GM21786 (cell line): ENCODE results near the gene NMB.
"Not testable (repeated sequence)": the region's sequence is repeated elsewhere in the genome, so short reads cannot be mapped to it uniquely, and the experiment has no call there.

Experiments
- ATAC-seq: cut with Tn5 transposase; IDR thresholded peaks from one replicate; pipeline ENCODE4 v1.9.1; 2021; ENCODE audit not compliant: unreplicated experiment

Gene NMB

DNA sequence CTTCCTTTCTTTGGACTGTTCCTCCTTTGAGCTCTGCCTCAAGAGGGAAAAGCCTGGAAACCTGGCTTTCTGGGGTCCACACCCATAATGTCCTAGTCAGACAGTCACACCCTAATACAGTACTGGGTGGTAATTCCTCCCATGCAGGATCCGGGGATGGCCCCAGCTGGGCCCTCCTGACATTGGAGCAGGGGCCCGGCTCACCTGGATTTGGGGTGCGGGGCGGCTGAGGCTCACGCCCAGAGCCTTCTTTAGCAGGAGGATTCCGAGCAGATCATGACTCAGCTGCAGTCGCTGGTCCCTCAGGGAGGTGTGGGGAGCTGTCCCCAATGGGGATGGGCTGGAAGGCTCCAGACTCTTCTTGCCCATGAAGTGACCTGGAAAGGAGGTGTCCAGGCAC lies 1.0 kb downstream of the NMB start:
- ATAC-seq = no peak

DNA sequence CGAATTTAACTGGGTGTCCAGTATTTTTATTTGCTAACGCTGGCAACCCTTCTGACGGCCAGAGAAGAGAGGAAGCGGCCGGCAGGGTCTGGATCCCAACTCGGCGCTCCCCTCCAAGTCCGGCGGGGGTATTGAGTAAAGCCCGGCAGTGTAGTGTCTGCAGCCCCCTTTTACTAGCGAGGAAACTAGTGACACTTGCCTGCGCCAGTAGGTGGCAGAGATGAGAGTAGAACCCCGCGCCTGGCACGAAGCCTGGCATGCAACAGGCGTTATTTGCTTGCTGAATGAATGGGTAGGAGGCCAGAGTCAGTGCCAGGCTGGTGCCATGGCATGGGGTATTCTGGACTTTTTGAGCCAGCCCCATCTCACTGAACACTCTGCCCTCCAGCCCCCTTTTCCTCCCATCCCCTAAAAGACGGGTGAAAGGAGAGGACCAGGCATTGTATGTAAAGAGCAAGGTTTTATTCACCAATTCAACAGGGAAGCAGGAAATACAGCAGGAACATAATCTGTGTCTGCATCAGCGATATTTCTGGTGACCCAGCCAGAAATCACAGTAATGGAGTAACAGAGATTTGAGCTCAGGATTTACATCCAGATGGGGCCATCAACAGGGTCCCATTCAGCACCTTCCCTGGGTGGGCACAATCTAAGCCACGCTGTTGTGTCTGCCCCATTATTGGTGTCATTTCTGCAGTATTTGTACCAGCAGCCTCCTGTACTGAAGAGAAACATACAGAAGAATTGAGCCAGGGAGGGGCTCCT lies 3.1 kb downstream of the NMB start:
- peak; percentile 36 for ATAC-seq

DNA sequence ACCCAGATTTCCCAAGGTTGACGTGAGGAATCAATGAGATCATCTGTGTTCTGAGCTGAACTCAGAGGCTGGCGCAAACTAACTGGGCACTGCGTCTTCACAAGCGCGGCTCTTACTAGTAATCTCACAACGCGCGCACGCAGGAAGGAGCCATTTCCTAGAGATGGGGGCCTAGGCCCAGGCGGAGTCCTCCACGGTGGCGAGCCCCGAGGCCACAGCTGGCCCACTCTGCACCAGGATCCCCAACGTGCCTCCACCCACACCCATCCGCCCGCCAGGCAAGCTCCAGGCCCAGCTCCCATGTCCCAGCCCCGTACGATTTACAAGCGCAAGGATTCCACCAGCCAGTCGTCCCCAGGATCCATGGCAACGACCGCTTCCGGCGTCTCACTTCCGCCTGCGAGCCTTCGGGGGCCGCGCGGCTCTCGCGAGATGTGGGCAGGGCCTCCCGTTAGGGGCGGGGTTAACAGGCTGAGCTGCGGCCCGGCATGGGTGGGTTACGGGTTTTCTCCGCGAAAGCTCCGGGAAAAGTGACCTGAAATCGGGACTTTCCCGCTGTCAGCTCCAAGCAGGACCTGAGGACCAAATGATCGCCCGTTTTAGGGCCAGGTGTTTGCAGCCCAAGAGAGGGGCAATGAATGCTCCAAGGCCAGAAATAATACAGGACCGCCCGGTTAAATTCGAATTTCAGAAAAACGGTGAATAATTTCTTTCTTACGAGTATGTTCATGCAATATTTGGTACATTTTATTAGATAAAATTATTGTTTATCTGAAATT lies 3.9 kb downstream of the NMB start, which contains the start of gene WDR73:
WDR73 (minus strand) TSS at position 374 of the 779 bp plus-strand sequence; CDS start at position 365, 9 bp downstream.
- peak; percentile 71 for ATAC-seq

DNA sequence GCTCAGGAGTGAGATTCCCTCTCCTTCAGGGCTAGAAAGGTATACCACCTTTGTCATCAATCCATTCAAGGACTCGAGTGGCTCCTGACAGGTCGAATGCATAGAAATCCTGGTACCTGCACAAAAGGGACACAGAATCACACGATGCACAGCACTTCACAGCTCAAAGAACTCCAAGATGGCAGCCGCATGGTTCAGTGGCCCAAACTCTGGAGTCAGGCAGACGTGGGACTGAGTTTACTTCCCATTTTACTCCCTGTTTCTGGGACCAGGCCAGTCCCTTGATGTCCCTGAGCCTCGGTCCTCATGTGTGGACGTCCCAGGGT lies 4.5 kb downstream of the NMB start:
- no peak for ATAC-seq

DNA sequence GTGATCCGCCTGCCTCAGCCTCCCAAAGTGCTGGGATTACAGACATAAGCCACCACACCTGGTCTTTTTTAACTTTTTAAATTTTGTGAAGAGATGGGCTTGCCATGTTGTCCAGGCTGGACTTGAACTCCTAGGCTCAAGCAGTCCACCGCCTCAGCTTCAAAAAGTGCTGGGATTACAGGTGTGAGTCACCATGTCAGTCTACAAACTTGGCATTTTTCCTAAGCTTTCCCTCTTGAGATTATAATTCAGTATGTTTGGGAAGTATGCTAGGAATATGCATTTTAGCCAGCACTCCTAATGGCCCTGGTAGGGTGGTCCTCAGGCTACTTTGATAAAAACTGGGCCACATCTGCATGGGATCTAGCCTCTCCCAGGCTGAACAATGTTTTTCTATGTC lies 8.3 kb downstream of the NMB start:
- ATAC-seq = no peak

DNA sequence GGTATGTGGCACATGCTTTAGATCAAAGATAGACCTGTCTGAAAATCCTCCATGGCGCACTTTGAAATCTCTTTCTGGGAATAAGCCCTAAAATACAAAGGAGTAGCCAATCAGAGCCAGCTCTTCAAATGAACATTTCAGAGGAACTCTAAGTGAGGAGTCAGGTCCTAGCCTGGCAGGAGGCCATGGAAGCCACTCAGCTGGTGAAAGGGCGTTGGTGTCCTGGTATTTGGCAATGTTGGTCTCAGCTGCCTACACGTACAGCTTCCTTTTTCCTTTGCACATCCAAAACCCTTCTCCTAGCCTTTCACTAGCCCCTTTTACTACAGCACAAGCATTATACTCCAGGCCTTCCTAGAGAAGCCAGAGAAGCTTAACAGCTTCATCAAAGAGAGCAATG lies 9.5 kb downstream of the NMB start:
- no peak for ATAC-seq

DNA sequence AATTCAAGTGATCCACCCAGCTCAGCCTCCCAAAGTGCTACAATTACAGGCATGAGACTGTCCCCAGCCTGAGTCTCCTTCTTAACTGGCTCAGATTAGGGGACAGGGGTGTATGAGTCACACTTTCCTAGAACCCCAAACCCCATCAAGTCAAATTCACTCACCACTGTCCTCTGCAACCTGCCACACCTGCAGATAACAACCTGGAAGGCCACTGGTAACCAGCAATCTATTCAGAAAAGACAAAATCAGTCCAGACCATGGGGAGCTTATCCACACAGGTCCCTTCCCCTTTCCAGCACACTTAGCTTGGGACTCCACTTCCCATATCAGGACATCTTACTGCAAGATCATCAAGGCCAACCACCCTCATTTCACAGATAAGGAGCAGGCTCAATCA lies 10.3 kb downstream of the NMB start:
- ATAC-seq = no peak

DNA sequence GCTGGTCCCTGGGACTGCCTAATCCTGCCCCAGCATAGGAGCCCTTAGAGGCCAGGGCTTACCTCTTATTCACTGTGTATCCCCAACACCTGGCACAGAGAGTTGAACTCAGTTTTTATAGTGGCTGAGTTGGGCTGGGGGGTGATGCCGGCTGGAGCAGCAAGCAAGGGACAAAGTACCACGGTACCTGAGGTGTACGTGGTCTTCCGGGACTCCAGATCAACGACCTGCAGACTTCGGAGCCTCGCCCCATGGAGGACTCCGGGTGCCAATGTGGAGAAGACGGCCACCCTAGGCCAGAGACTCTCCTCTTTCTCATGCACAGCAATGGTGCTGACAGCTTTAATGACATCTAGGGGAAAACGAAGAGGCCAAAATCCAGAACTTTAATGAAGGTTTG lies 12.0 kb downstream of the NMB start:
- no peak for ATAC-seq

DNA sequence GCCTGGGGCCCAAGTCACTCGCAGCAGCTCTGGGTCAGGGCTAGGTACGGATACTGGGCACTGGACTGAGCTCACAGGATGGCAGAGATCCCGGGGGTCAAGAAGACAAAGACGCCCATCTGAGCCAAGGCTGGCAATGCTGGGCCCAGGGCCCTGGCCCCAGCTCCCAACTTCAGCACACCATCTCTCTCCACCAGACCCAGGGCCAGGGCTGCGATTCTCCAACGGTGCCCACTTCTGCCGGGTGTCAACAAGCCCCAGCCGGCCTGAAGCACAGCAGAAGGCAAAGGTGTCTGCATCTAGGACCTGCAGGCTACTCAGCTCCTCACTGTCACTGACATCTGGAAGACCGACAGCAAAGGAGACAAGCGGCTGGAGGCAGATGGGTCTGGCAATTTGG lies 12.5 kb downstream of the NMB start:
- no peak for ATAC-seq

DNA sequence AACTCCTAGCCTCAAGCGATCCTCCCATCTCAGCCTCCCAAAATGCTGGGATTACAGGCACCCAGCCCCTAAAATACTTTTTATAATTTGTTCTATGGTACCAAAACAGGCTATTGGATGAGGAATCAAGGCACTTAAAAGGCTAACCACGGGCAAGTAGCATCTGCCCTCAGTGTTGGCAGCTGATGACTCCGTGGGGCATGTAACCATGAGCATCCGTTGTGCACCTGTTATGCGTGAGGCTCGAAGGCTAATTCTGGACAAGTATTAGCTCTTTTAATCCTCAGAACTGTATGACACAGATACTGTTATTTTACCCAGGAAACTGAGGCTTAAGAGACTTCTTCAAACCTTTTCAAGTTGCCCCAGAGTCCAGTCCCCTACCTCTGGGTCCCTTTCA lies 14.2 kb downstream of the NMB start:
- no peak for ATAC-seq

DNA sequence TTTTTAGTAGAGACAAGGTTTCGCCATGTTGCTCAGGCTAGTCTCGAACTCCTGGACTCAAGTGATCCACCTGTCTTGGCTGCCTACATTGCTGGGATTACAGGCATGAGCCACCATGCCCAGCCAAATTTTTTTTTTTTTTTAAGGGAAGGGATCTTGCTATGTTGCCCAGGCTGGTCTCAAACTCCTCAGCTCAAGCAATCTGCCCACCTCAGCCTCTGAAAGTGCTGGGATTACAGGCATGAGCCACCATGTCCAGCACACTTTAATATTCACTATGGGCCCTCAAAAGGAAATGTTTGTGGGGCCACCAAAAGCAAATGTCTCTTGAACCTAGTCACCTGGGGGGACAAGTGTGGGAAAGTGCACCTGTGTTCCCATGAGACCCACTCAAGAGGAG lies 15.4 kb downstream of the NMB start:
- not testable (repeated sequence) for ATAC-seq

DNA sequence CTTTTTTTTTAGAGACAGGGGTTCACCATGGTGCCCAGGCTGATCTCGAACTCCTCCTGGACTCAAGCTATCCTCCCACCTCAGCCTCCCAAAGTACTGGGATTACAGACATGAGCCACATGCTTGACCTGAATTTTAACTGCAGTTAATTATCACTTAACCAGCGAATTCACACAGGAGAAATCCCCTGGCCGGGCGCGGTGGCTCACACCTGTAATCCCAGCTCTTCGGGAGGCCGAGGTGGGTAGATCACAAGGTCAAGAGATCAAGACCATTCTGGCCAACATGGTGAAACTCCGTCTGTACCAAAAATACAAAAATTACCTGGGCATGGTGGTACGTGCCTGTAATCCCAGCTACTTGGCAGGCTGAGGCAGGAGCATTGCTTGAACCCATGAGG lies 16.1 kb downstream of the NMB start:
- ATAC-seq = not testable (repeated sequence)

DNA sequence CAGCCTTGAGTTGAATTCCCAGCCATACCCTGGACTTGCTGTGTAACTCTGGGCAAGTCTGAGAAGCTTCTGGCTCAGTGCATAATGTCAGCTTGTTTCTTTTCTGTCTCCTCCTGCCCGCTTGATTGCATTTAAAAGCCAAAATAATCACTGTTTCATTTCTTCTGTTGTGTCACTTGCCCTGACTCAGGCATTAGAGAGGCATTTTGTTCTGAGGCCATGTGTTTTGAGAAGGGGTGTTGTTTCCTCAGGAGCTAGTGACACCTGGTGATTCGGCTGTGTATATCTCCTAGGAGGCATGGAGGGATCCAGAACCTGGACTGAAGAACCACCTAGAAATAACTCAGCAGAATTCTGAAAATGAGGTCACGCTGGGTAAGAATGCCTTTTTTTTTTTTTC lies 19.9 kb downstream of the NMB start:
- ATAC-seq = no peak

DNA sequence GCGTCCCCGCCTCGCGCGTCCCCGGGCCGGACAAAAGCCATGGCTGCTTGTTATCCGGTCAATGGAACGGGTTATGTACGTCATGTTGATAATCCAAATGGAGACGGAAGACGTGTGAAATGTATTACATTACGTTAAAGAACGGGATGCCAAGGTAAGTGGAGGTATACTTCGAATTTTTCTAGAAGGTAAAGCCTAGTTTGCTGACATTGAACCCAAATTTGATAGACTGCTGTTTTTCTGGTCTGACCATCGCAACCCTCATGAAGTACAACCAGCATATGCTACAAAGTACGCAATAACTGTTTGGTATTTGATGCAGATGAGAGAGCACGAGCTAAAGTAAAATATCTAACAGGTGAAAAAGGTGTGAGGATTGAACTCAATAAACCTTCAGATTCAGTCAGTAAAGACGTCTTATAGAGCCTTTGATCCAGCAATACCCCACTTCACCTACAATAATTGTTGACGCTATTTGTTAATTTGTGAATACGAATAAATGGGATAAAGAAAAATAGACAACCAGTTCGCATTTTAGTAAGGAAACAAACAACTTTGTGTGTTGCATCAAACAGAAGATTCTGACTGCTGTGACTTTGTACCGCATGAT lies 23.7 kb downstream of the NMB start:
- ATAC-seq = no peak

DNA sequence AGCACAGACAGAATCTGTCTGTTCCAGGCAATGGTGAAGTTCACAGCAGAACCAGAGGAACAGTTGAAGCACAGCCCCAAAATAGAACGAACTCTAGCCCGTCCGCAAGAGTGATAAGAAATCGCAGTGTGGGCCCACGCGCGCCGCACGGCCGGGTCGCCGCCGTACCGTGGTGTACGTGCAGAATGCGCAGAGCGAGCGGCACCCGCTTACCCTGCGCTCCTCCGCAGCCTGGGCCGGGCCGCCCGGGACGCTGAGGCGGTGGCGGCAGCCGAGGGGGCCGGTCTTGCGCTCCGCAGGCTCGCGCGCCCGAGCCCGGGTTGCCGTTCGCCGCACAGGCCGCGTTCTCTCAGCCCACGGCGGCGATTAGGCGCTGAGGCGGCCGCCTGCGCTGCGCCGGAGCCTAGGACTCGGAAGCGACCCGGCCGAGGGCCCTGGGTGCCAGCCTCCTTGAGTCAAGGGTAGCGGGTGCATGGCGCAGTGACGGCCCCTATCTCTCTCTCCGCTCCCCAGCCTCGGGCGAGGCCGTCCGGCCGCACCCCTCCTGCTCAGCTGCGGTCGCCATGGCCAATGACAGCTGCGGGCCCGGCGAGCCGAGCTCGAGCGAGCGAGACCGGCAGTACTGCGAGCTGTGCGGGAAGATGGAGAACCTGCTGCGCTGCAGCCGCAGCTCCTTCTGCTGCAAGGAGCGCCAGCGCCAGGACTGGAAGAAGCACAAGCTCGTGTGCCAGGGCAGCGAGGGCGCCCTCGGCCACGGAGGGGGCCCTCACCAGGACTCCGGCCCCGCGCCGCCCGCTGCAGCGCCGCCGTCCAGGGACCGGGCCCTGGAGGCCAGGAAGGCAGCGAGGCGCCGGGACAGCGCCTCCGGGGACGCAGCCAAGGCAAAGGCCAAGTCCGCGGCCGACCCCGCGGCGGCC lies 24.4 kb downstream of the NMB start:
- ATAC-seq = peak; percentile 39

DNA sequence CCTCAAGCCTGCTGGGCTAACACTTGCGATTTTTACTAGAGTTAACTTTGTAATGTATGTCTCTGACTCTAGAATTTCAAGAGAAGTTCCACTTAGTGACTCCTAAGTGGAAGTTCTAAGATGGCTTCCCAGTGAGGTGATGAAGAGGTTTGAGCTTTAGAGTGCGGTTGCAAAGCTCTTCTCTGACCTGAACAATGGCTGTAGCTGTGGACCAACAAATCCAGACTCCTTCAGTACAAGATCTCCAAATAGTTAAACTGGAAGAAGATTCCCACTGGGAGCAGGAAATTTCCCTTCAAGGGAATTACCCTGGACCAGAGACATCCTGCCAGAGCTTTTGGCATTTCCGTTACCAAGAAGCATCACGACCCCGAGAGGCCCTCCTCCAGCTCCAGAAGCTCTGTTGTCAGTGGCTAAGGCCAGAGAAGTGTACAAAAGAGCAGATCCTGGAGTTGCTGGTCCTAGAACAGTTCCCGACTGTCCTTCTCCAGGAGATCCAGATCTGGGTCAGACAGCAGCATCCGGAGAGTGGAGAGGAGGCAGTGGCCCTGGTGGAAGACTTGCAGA lies 26.2 kb downstream of the NMB start:
- no peak for ATAC-seq

DNA sequence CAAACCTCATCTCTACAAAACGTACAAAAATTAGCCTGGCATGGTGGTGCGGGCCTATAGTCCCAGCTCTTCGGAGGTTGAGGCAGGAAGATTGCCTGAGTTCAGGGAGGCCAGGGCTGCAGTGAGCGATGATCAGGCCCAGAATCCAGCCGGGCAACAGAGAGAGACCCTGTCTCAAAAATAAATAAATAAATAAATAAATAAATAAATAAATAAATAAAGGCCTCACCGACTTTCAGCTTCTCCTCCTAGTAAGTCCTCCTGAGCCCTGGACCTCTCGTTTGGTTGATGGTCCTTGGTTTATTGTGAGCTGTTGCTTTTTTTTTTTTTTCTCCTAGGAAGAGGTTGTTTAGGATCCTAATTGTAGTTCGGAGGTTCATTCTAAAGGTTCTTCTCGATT lies 29.0 kb downstream of the NMB start:
- no peak for ATAC-seq

DNA sequence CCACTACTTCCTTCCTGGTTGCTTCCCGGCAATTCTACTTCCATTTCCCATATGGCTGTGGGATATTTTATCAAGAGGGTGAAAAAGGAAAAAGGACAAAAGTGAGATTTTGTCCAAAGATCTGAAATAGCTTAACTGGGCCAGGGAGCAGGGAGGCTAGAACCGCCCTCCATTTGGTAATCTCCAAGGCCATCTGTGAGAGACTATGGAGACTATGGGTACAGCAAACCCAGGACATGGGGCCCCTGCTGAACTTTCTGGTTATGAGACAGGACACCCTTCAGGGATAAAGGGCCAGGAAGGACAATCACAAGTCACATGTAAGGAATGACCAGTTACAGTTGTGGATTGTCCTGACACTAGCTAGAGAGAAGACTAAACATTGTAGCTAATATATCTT lies 32.9 kb downstream of the NMB start:
- ATAC-seq = no peak

DNA sequence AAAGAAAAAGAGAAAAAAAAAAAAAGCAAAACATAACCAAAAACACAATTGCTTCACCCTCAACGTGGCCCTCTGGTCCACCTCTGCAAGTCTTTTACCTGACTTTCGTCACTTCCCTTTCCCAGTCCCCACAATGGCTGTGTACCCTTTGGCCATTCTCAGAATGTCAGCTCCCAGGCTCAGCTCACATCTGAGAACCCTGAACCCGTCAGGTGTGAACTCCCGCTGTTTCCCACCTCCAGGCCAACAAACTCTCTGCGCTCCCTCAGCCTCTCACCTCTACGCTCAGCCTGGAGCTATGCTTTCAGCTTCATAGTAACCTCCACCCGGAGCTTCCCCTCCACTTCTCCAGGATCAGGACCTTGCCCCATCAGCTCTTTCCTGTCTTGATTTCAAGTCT lies 33.6 kb downstream of the NMB start:
- no peak for ATAC-seq

DNA sequence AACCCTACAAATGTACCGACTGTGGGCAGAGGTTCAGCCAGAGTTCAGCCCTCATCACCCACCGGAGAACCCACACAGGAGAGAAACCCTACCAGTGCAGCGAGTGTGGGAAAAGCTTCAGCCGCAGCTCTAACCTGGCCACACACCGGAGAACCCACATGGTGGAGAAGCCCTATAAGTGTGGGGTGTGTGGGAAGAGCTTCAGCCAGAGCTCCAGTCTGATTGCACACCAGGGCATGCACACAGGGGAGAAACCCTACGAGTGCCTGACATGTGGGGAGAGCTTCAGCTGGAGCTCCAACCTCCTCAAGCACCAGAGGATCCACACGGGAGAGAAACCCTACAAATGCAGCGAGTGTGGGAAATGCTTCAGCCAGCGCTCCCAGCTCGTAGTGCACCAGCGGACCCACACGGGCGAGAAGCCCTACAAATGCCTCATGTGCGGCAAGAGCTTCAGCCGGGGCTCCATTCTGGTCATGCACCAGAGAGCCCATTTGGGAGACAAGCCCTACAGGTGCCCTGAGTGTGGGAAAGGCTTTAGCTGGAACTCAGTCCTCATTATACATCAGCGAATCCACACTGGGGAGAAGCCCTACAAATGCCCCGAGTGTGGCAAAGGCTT lies 36.5 kb downstream of the NMB start:
- no peak for ATAC-seq
